SJSA1 (cell line): ENCODE results near the gene PGP. TPM values are rescaled to one million over a fixed set of nuclear protein-coding genes. Genes with fewer than 3 reads are reported as not detected.

Experiments
- DNase-seq, 2 experiments: peaks; one replicate each; pipeline ENCODE4 v3.0.0-alpha.2; 2015 to 2020; ENCODE audit warnings: low spot score in 2 of 2, low read depth in 1 of 2
- H3K27ac ChIP-seq: fragments of 250-450 bp; sonication (Bioruptor Pico); 2 replicates; pipeline ENCODE4 v1.5.1; 2020; ENCODE audit warnings: mild to moderate bottlenecking, moderate library complexity
- H3K27me3 ChIP-seq: fragments of 250-450 bp; sonication (Bioruptor Pico); replicated peaks from 2 replicates; pipeline ENCODE4 v1.5.1; 2020; ENCODE audit warnings: mild to moderate bottlenecking, moderate library complexity
- H3K36me3 ChIP-seq: fragments of 250-450 bp; sonication (Bioruptor Pico); 2 replicates; pipeline ENCODE4 v1.5.1; 2020; ENCODE audit warnings: mild to moderate bottlenecking
- H3K4me1 ChIP-seq: fragments of 250-450 bp; sonication (Bioruptor Pico); replicated peaks from 2 replicates; pipeline ENCODE4 v1.6.1; 2021; ENCODE audit warnings: mild to moderate bottlenecking
- H3K4me3 ChIP-seq: fragments of 250-450 bp; sonication (Bioruptor Pico); 2 replicates; pipeline ENCODE4 v1.5.1; 2020; ENCODE audit warnings: mild to moderate bottlenecking
- H3K9me3 ChIP-seq: fragments of 250-450 bp; sonication (Bioruptor Pico); replicated peaks from 2 replicates; pipeline ENCODE4 v1.5.1; 2020; ENCODE audit warnings: mild to moderate bottlenecking
- total RNA-seq: library from RNA; depleted of rRNA; stranded (reverse); fragments of >200 nt; shearing (Covaris generic); gene quantifications from 2 replicates; pipeline ENCODE4 v1.2.3, GENCODE V29; 2014

Gene PGP
- total RNA-seq, 1 experiment from 2014 or later = 37.8 TPM

- Histone ChIP-seq H3K27me3 (peaks cover 57% of the 10 kb centered on the region), H3K9me3 (no peaks in the 10 kb centered on the region), H3K4me3 (no peak within 1 kb of the TSS), H3K4me1 (0 out of 2 replicates have a peak, but pooled peaks cover 5% of the 10 kb centered on the region), H3K36me3 (no peaks in the 10 kb centered on the region), H3K27ac (no peak within 1 kb of the TSS)
- DNase-seq = no peak
Observed at GRCh38 chr16:2196162-2196980, 18.3 kb downstream of the PGP start, which contains the start of gene CASKIN1. Gene CASKIN1 (minus strand): TSS chr16:2196605. CDS start chr16:2196432, 173 bp downstream.

GRCh38 chr16:2195322-2196161 lies 19.1 kb downstream of the PGP start:
- DNase-seq = no peak
- no peaks in the 10 kb centered on the region for H3K36me3 ChIP-seq
- 0 out of 2 replicates have a peak, but pooled peaks cover 5% of the 10 kb centered on the region for H3K4me1 ChIP-seq
- H3K9me3 ChIP-seq = no peaks in the 10 kb centered on the region
- H3K27me3 ChIP-seq = peaks cover 57% of the 10 kb centered on the region
- H3K4me3 ChIP-seq = no peak overlapping the region
- no peak overlapping the region for H3K27ac ChIP-seq

GRCh38 chr16:2194852-2195321 lies 19.8 kb downstream of the PGP start:
- Histone ChIP-seq H3K9me3 (no peaks in the 10 kb centered on the region), H3K4me1 (0 out of 2 replicates have a peak, but pooled peaks cover 5% of the 10 kb centered on the region), H3K27ac (no peak overlapping the region), H3K4me3 (no peak overlapping the region), H3K36me3 (no peaks in the 10 kb centered on the region), H3K27me3 (peaks cover 57% of the 10 kb centered on the region)
- DNase-seq = no peak

- Histone ChIP-seq H3K4me1 (0 out of 2 replicates have a peak, but pooled peaks cover 5% of the 10 kb centered on the region), H3K9me3 (no peaks in the 10 kb centered on the region), H3K27ac (no peak overlapping the region), H3K4me3 (no peak overlapping the region), H3K27me3 (peaks cover 51% of the 10 kb centered on the region), H3K36me3 (no peaks in the 10 kb centered on the region)
- no peak for DNase-seq
Observed at GRCh38 chr16:2194166-2194834, 20.3 kb downstream of the PGP start.

GRCh38 chr16:2191446-2191706 lies 23.3 kb downstream of the PGP start:
- Histone ChIP-seq H3K27ac (no peak overlapping the region), H3K4me3 (no peak overlapping the region), H3K9me3 (no peaks in the 10 kb centered on the region), H3K4me1 (0 out of 2 replicates have a peak, but pooled peaks cover 5% of the 10 kb centered on the region), H3K36me3 (no peaks in the 10 kb centered on the region), H3K27me3 (peaks cover 24% of the 10 kb centered on the region)
- no peak for DNase-seq

GRCh38 chr16:2190659-2191445 lies 23.8 kb downstream of the PGP start:
- Histone ChIP-seq H3K27ac (no peak overlapping the region), H3K4me1 (0 out of 2 replicates have a peak, but pooled peaks cover 4% of the 10 kb centered on the region), H3K36me3 (no peaks in the 10 kb centered on the region), H3K4me3 (no peak overlapping the region), H3K27me3 (peaks cover 21% of the 10 kb centered on the region), H3K9me3 (no peaks in the 10 kb centered on the region)
- no peak for DNase-seq

- Histone ChIP-seq H3K4me1 (no peaks in the 10 kb centered on the region), H3K36me3 (no peaks in the 10 kb centered on the region), H3K4me3 (no peak overlapping the region), H3K27ac (no peak overlapping the region), H3K9me3 (no peaks in the 10 kb centered on the region), H3K27me3 (peaks cover 13% of the 10 kb centered on the region)
- DNase-seq = no peak
Observed at GRCh38 chr16:2190002-2190658, 24.5 kb downstream of the PGP start.

GRCh38 chr16:2189252-2189893 lies 25.3 kb downstream of the PGP start:
- H3K4me1 ChIP-seq = no peaks in the 10 kb centered on the region
- DNase-seq = no peak
- no peak overlapping the region for H3K27ac ChIP-seq
- no peaks in the 10 kb centered on the region for H3K36me3 ChIP-seq
- no peak overlapping the region for H3K4me3 ChIP-seq
- H3K9me3 ChIP-seq = no peaks in the 10 kb centered on the region
- peaks cover 6% of the 10 kb centered on the region for H3K27me3 ChIP-seq

GRCh38 chr16:2188395-2188794 lies 26.2 kb downstream of the PGP start:
- no peaks in the 10 kb centered on the region for H3K36me3 ChIP-seq
- no peak overlapping the region for H3K27ac ChIP-seq
- H3K4me3 ChIP-seq = no peak overlapping the region
- H3K9me3 ChIP-seq = no peaks in the 10 kb centered on the region
- no peaks in the 10 kb centered on the region for H3K4me1 ChIP-seq
- H3K27me3 ChIP-seq = no peaks in the 10 kb centered on the region; the same call in 1 of the 2 replicates
- no peak for DNase-seq

- Histone ChIP-seq H3K27me3 (no peaks in the 10 kb centered on the region), H3K4me1 (no peaks in the 10 kb centered on the region), H3K9me3 (no peaks in the 10 kb centered on the region), H3K4me3 (no peak overlapping the region), H3K27ac (no peak overlapping the region), H3K36me3 (no peaks in the 10 kb centered on the region)
- DNase-seq = no peak
Observed at GRCh38 chr16:2187212-2187611, 27.4 kb downstream of the PGP start.

- Histone ChIP-seq H3K4me3 (no peak overlapping the region), H3K36me3 (no peaks in the 10 kb centered on the region), H3K9me3 (no peaks in the 10 kb centered on the region), H3K27ac (no peak overlapping the region), H3K27me3 (no peaks in the 10 kb centered on the region), H3K4me1 (no peaks in the 10 kb centered on the region)
- DNase-seq = no peak
Observed at GRCh38 chr16:2186505-2186904, 28.1 kb downstream of the PGP start.

GRCh38 chr16:2186064-2186463 lies 28.6 kb downstream of the PGP start:
- DNase-seq = no peak
- Histone ChIP-seq H3K9me3 (no peaks in the 10 kb centered on the region), H3K27me3 (no peaks in the 10 kb centered on the region), H3K4me1 (no peaks in the 10 kb centered on the region), H3K36me3 (no peaks in the 10 kb centered on the region), H3K27ac (no peak overlapping the region), H3K4me3 (no peak overlapping the region)
